ENCODE results near the gene KNCN.

KNCN gene

GRCh38 chr1:46544561-46545240 lies 6.7 kb downstream of the KNCN start:
- no peak for DNase-seq (ENCODE audit: low read depth in 2 of 2)

- DNase-seq (ENCODE audit: low read depth in 2 of 2): no peak
Observed at GRCh38 chr1:46543761-46544560, 7.5 kb downstream of the KNCN start.

GRCh38 chr1:46543382-46543760 lies 8.1 kb downstream of the KNCN start:
- no peak for DNase-seq (ENCODE audit: low read depth in 2 of 2)

GRCh38 chr1:46539972-46540371 lies 11.5 kb downstream of the KNCN start:
- DNase-seq (ENCODE audit: low read depth in 2 of 2): no peak

- DNase-seq (ENCODE audit: low read depth in 2 of 2): no peak
Observed at GRCh38 chr1:46538147-46538546, 13.3 kb downstream of the KNCN start.

- no peak for DNase-seq (ENCODE audit: low read depth in 2 of 2)
Observed at GRCh38 chr1:46537651-46538050, 13.8 kb downstream of the KNCN start.

GRCh38 chr1:46536527-46536926 lies 14.9 kb downstream of the KNCN start:
- DNase-seq (ENCODE audit: low read depth in 2 of 2): no peak

- DNase-seq (ENCODE audit: low read depth in 2 of 2): no peak
Observed at GRCh38 chr1:46535063-46535462, 16.4 kb downstream of the KNCN start.

GRCh38 chr1:46533179-46533864 lies 18.1 kb downstream of the KNCN start:
- peak in 1 of 2 donors; percentile 36 for DNase-seq (ENCODE audit: low read depth in 2 of 2)

- DNase-seq (ENCODE audit: low read depth in 2 of 2): peak; percentile 55
Observed at GRCh38 chr1:46532498-46533178, 18.8 kb downstream of the KNCN start.

GRCh38 chr1:46532095-46532494 lies 19.4 kb downstream of the KNCN start:
- DNase-seq (ENCODE audit: low read depth in 2 of 2): no peak

- no peak for DNase-seq (ENCODE audit: low read depth in 2 of 2)
Observed at GRCh38 chr1:46530791-46531409, 20.5 kb downstream of the KNCN start.

- no peak for DNase-seq (ENCODE audit: low read depth in 2 of 2)
Observed at GRCh38 chr1:46530311-46530710, 21.1 kb downstream of the KNCN start.

- no peak for DNase-seq (ENCODE audit: low read depth in 2 of 2)
Observed at GRCh38 chr1:46529031-46529630, 22.3 kb downstream of the KNCN start.

- DNase-seq (ENCODE audit: low read depth in 2 of 2): no peak
Observed at GRCh38 chr1:46528297-46528955, 23.0 kb downstream of the KNCN start.

GRCh38 chr1:46527474-46528296 lies 23.8 kb downstream of the KNCN start:
- peak; percentile 74 to 80 for DNase-seq (ENCODE audit: low read depth in 2 of 2)

GRCh38 chr1:46526691-46527291 lies 24.7 kb downstream of the KNCN start:
- no peak for DNase-seq (ENCODE audit: low read depth in 2 of 2)

- no peak for DNase-seq (ENCODE audit: low read depth in 2 of 2)
Observed at GRCh38 chr1:46526013-46526690, 25.3 kb downstream of the KNCN start.
